ENCODE results near the gene CDCP2.

DNA sequence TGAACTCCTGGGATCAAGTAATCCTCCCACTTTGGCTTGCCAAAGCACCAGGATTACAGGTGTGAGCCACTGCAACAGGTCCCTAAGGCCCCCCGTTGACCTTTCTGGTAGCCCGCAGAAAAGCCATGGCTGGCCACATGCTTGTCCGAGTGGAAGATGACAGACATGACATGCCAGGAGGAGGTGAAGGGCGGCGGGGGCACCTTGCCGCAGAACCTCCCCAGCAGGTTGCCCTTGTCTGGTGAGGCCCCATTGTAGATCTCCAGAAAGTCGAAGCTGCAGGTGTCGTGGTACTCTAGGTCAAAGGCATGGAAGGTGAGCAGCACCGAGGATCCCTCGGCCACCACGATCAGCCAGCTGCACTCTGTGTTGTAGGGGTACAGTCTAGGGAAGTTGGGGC, 8.4 kb downstream of the CDCP2 start:
- TF ChIP-seq, protein P1, sequence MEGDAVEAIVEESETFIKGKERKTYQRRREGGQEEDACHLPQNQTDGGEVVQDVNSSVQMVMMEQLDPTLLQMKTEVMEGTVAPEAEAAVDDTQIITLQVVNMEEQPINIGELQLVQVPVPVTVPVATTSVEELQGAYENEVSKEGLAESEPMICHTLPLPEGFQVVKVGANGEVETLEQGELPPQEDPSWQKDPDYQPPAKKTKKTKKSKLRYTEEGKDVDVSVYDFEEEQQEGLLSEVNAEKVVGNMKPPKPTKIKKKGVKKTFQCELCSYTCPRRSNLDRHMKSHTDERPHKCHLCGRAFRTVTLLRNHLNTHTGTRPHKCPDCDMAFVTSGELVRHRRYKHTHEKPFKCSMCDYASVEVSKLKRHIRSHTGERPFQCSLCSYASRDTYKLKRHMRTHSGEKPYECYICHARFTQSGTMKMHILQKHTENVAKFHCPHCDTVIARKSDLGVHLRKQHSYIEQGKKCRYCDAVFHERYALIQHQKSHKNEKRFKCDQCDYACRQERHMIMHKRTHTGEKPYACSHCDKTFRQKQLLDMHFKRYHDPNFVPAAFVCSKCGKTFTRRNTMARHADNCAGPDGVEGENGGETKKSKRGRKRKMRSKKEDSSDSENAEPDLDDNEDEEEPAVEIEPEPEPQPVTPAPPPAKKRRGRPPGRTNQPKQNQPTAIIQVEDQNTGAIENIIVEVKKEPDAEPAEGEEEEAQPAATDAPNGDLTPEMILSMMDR (conservative IDR thresholded peaks at IDR 0.05; ENCODE audit: low read depth, low read length) = no peak
- no peak for TF ChIP-seq EZH2phosphoT487 (IDR thresholded peaks at IDR 0.05; ENCODE audit: borderline replicate concordance, low read length)
- no peak for TF ChIP-seq EZH2 (IDR thresholded peaks at IDR 0.05; ENCODE audit: low read length, unreplicated experiment)

All from PC-3 (cell line).